ENCODE results near the gene CDC25C.

CDC25C gene

DNA sequence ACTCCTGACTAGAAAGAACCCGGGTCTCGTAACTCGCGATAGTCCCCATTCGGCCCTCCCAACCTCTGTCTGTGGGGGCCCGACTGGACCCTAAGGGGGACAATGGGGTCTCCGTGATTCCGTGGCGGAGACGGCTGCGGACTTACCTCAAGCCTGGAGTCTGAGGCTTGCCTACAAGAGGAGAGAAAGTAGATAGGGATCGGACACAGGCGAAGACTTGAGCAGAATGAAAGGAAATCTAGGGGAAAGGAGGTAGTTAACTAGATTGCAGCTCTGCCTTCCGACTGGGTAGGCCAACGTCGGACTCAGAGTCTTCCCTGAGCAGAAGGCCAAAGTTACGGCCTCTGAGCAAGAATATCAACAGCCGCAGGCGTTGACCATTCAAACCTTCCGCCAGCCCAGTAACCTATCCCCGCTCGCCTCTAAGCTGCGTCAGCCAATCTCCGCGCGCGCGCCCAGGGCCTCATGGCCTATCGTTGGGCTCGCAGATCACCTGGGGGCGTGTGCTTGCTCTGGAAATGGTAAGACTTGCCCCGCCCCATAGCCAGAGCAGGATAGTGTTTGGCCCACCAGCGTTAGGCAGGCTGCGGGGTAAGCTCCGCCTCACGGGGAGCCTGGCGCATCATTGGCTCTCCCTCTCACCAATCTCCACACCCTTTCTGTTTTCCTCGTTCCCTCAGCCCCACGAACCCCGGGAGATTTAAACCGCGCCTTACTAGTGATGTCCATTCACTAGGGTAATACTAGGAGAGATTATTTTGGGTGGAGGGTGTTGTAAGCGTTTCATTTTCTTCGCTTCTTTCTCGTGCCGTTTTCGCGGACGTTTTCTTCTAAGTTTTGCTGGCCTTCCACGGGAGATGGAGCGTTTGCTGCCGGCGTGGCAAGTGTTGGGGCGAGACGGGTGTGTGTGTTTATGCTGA lies at the start of gene CDC25C:
CDC25C (minus strand) TSS at position 356 of the 920 bp plus-strand sequence. CDS start 624 bp downstream, outside the sequence.
- peak; percentile 99 for DNase-seq (ENCODE audit: low spot score)

DNA sequence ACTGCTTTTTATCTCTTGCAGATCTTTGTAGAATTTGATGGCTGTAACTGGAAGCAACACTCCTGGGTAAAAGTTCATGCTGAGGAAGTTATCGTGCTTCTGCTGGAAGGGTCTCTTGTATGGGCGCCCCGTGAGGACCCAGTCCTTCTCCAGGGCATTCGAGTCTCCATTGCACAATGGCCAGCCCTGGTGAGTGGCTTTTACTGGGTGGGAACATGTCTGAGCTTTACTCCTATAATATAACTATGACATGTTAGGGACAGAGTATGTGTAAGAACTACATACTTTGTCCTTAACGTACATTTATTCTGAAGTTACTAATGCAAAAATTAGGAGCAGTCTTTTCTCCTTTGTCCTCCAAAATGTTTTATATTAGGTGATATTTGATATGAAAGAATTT lies 41.0 kb upstream of the CDC25C start:
- DNase-seq (ENCODE audit: low spot score) = no peak

DNA sequence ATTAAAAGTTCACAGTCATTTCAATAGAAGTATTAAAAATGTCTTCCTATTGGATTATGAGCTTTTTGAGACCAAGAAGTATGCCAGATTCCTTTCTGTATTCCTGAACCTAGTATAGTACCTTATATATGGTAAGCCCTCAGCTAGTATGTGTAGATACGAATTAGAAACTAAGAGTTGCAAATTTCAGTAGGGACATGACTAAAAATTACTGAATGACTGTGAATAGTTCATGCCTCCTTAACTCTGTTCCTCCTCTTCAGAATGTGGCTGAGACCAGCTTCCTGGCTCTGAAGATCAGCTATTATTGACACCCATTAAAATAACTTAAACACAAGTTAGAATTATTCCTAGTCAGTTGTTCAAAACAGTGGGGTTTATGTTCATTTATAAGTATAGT lies 40.6 kb upstream of the CDC25C start:
- DNase-seq (ENCODE audit: low spot score) = no peak

DNA sequence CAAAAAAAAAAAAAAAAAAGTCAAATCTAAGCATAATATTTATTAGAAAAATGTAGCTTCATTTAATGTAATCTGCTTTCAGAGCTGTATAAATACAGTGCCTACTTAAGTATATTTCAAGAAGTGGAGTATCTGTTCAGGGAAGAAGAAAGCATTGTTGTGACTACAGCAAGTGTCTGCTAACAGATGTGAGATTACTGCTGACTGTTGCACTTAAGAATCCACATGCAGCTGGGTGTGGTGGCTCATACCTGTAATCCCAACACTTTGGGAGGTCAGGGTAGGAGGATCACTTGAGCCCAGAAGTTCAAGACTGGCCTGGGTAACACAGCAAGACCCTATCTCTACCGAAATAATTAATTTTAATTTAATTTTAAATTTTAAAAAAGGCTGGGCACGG lies 39.9 kb upstream of the CDC25C start:
- DNase-seq (ENCODE audit: low spot score) = no peak

DNA sequence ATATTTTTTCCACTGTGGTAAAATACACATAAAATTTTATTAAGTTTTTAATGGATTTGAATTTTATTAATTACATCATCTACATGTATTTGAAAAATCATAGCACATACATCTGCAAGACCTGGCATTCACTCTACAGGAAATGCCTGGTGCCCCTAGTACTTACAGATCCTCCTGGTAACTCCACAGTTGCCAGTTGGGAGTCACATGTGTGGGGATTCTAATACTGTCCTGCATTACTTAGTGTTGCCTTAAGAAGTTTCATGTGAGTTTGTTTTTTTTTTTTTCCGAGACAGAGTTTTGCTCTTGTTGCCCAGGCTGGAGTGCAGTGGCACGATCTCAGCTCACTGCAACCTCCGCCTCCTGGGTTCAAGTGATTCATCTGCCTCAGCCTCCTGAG lies 38.9 kb upstream of the CDC25C start:
- no peak for DNase-seq (ENCODE audit: low spot score)

- DNase-seq (ENCODE audit: low spot score) = no peak
Measured at GRCh38 chr5:138369706-138370105, 38.1 kb upstream of the CDC25C start.

DNA sequence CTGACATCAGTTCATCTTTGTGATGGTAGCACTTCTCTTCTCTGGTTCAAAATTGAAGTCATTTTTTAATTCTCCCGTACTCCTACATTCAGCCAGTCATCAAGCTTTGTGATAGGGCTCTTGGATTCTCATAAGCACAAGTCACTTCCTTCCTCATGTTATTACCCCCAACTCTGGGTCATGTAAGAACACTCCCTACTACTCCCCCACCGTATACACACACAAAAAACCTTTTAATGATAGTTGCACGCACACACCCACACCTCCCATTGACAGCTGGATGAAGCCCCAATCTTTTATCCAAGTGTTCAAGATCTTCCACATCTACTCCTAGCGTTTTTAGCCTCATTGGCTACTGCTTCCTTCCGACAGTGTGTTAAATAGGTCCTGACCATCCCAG lies 37.7 kb upstream of the CDC25C start:
- DNase-seq (ENCODE audit: low spot score) = no peak

- DNase-seq (ENCODE audit: low spot score) = no peak
Measured at GRCh38 chr5:138366632-138367382, 35.2 kb upstream of the CDC25C start.

DNA sequence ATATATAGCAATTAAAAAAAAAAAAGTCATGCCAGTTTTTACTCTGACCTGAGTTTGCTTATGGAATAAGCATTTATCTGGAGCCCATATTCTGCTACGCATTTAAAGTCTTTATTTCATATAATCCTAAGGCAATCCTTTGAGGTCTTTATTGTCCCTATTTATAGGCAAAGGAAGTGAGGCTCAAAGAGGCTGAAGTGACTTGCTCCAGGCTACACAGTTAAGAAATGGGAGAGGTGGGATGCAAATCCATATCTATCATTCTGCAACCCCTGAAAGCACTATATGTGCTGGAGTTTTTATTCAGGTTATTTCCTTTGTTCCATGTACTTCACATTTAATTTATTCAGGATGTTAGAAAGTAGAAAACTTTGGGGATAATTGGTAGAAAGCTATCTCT lies 33.0 kb upstream of the CDC25C start:
- no peak for DNase-seq (ENCODE audit: low spot score)

- DNase-seq (ENCODE audit: low spot score) = no peak
Measured at GRCh38 chr5:138360941-138361452, 29.4 kb upstream of the CDC25C start.

GRCh38 chr5:138359621-138360020 lies 28.0 kb upstream of the CDC25C start:
- no peak for DNase-seq (ENCODE audit: low spot score)

DNA sequence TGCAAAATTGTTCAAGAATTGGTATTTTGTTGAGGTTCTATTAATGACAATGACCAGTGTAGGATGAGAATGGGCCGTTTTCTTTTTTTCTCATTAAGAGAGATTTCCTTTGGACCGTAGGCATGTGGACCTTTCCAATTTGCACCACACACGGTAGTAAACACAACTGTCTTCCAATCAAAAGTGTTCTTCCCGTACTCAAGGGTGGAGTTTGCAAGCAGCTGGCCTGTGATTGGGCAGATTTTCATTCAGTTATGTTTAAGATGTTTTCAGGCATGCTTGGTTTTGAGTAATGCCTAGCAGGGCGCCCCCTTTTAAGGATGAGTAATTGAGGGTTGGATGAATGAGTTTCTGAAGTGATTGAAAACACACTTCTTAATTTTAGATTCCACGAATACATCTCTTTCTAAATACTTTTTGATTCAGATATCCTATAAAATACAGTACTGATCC lies 23.3 kb upstream of the CDC25C start:
- no peak for DNase-seq (ENCODE audit: low spot score)

GRCh38 chr5:138354387-138354786 lies 22.8 kb upstream of the CDC25C start:
- DNase-seq (ENCODE audit: low spot score) = no peak

DNA sequence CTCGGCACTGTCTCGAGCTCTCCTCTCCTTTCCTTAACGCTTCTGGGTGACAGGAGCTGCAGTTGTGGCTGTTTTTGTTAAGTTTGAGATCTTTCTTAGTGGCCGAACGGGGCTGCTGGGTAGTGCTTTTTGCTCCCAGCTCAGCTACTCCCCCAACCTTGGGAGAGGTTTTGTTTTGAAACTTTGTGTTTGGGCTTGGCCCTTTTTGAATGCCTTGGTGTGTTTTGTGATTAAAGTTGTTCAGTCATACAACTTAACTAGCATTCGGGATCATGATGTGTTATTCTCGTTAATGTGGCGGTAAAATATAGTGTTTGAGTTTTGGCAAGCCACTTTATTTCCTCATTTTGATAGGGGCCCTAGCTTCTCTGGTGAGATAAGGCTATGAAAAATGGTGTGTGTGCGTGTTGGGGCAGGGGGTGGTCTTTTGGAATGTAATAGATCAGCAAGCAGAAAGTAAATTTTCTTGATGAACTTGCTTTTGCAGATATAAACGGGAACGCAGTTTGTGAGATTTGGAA lies 22.0 kb upstream of the CDC25C start:
- no peak for DNase-seq (ENCODE audit: low spot score)

DNA sequence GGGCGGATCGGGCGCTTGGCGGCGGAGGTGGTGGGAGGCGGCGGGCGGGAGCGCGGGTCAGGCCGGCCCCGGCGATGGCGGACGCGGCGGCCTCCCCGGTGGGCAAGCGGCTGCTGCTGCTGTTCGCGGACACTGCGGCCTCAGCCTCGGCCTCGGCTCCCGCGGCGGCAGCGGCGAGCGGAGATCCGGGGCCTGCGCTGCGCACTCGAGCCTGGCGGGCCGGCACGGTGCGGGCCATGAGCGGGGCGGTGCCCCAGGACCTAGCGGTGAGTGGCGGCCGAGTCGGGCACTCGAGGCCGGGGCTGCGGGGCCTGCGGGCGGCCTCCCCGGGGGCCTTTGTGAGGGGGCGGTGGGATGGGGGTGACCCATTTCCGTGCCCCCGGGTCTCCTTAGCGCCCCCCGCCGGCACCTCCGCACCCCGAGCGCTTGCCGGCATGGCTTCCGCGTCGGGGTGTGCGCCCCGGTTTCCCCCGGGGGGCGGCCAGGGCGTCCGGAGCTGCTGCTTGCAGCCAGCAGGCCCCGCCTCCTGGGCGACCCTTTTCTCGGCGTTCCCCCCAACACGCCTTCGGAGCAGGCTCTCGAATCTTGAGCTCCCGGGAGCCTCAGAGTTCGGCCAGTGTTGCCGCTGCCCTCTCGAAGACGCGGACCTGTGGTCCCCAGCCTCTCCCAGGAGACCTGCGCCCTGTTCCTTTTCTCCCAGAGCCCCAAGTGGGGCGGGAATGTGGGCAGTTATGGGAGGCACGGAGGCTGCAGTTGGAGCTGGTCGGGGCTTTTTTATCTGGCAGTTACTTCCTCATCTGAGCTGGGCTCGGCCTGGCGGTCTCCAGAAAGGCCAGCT lies 21.3 kb upstream of the CDC25C start:
- peak; percentile 77 for DNase-seq (ENCODE audit: low spot score)

- peak; percentile 96 for DNase-seq (ENCODE audit: low spot score)
Measured at GRCh38 chr5:138352071-138352721, 20.6 kb upstream of the CDC25C start, which contains the start of gene KDM3B. KDM3B (plus strand) TSS chr5:138352685; CDS start chr5:138352796, 111 bp downstream.

- DNase-seq (ENCODE audit: low spot score) = no peak
Measured at GRCh38 chr5:138351517-138351916, 19.9 kb upstream of the CDC25C start.

- DNase-seq (ENCODE audit: low spot score) = no peak
Measured at GRCh38 chr5:138351056-138351455, 19.5 kb upstream of the CDC25C start.

DNA sequence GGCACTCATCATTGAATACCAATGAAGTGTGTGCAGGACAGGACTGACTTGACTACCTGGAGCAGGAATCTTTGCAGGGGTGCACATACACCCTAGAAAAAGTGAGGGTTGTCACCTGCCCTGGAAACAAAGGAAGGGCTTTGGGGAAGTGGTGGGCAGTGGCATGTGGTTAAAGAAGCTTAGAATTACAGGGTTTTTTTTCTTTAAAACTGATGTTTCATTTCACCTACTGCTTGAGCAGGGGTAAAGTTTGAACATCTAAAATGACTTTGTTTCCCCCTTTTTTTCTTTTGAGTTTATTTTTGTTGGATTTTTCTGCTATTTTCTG lies 18.9 kb upstream of the CDC25C start:
- DNase-seq (ENCODE audit: low spot score) = no peak

- DNase-seq (ENCODE audit: low spot score) = no peak
Measured at GRCh38 chr5:138349852-138350562, 18.4 kb upstream of the CDC25C start.

DNA sequence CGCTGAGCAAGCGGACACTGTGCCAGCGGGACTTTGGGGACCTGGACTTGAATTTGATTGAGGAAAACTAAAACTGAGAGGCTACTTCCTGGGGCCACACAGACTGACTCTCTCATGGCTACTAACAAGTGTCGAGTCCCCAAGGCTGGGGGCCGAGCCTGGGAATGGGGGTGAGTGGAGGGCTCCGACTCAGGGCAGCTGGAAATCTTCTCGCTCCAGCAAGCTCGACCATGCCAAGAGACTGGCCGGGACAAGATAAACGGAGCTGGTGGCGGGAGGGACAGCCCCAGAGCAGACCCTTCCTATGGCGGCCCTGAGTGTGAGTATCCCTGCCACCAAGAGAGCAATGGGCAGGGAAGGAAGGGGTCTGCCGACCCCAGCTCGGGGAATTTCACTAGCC lies 15.3 kb upstream of the CDC25C start:
- no peak for DNase-seq (ENCODE audit: low spot score)
